Stimulated activated CD8-positive, alpha-beta memory T cell treated with anti-CD3 and anti-CD28 coated beads, Interleukin-2, amount 100 ng/mL, for 1 hour (primary cell): Measurements from ENCODE around the gene CDRT4.
"Not testable (repeated sequence)": the region's sequence is repeated elsewhere in the genome, so short reads cannot be mapped to it uniquely, and the experiment has no call there.

Experiments
- DNase-seq, 2 donors: peaks; one replicate each; pipeline ENCODE4 v3.0.0-alpha.2; 2020; ENCODE audit warnings: low read depth in 2 of 2

The CDRT4 gene

DNA sequence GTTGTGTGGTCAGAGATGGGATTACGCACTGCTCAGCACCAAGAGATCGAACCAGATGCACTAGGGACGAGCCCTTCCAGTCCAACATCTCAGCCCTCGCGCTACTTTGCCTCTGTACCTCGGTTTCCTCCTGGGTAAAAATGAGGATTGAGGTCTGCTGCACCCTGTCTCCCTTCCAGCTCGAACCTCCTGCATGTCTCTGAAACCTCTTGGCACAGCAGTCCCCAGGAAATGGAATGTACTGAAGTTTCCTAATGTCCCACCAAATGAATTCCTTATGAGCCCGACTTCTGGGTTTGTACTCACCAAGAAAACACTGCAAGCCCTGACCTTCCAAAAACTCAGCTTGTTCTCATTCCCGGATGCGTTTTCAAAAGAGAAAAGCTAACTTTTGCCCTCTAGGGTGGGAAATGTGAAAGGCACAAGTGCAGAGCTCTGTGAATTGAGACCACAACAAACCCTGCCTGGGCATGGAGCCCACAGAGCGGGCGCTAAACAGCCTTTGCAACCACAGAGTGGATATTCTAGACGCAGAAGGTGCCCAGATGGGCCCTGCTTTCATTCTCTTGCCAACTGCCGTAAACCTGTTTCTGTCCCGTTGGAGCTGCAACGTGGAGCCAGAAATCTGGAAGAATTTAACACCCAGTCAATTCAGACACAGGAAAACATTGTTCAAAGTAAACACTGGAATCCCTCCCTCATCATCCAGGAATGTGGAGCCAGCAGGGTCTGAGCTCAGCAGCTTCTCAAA is 10.3 kb downstream of the CDRT4 start:
- DNase-seq: no peak

DNA sequence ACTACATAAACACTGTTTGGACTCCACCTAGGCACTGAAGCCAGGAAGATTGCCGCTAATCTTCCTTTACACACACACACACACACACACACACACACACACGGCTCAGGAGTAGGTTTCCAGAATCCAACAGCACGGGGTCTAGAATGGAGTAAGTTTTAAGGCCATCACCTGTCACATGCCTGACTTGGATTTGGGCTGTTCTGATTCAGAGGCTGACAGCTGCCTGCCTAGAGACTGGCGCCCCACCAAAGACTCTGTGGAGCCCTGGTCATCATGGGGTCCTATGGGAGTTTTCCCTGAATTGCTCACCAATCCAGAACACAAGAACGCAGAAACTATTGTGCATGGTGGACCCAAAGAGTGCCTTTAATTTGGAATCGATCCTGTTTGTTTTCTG is 10.9 kb downstream of the CDRT4 start:
- no peak for DNase-seq

DNA sequence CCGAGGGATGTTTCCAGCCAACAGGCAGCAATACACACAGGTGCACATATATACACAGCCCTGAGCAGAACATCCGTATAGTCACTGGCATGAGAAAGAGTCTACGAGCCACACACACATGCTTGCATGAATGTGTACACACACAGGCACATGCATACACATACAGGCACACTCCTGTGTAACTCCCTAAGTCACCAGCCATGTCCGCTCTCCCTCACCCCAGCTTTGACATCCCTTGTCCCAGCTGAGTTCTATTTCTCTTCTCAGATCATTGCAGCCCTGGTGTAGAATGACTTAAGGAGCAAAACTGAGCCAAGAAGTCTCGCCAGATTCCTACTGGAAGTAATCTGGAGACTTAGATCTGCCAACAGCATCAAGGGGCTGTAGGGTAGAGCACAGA is 13.1 kb downstream of the CDRT4 start:
- no peak for DNase-seq

DNA sequence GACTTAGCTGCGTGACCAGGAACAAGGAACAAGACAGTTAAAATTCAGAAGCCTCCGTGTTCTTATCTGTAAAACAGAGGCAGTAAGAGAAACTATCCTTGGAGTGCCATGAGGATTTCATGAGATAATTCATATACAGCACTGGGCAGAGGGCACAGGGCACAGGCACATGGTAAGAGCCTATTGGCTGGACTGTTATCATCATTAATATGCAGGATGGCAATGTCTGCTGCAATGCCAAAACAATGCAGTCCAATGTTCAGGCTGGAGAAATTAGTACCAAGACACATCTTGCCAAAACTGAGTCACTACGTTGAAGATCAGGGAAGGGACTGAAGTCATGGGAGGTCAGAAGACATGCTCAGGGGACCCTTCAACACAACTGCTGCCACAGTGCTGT is 13.6 kb downstream of the CDRT4 start:
- DNase-seq: no peak

DNA sequence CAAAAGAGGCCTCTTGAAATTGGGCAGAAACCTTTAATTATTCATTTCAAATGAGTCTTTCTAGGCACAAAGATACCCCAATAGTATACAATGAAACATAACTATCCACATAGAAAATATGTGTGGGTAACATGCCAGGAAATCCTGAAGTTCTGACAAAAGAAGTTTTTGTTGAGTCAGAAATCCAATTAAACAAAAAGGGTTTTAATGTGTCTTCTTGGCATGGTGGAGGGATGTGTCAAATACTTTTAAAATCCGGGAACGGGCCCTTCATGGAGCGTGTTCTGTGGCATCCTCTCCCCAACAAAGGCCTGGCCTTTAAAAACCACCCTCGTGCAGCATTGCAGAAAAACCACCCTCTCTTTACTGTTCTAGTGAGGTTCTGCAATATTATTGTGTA is 14.2 kb downstream of the CDRT4 start:
- DNase-seq: no peak

DNA sequence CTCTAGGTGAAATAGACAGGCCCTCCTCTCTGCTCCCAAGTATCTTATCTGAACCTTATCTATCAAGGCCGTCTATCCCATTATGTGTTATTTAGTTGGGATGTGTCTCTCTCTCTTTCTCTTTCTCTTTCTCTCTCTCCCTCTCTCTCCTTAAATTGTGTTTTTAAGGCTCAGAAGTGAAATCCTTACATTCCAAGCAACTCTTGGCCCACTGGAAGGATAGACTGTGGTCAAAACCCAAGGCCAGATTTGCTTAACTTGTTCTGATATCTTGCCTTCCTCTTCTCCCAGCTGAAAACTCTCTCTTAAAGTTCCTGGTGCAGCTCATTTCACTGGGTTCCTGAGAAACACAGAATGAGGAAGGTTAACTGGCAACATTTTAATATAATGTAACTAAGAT is 14.7 kb downstream of the CDRT4 start:
- no peak for DNase-seq

DNA sequence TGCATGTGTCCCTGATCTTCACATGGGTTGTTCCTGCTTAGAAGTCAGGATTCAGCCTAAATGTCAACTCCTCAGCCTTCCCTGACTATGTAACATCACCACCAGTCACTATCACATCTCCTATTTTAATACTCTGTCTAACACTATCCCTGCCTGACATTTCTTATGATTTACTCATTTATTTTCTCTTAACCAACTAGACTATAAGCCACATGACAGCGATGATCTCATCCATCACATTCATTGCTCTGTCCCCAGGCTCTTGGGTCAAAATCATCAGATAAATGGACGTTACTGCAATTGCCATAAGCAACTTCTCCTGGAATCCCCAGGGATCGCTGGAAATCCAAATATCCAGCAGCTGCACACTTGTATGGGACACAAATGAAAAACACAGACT is 15.7 kb downstream of the CDRT4 start:
- DNase-seq: no peak

DNA sequence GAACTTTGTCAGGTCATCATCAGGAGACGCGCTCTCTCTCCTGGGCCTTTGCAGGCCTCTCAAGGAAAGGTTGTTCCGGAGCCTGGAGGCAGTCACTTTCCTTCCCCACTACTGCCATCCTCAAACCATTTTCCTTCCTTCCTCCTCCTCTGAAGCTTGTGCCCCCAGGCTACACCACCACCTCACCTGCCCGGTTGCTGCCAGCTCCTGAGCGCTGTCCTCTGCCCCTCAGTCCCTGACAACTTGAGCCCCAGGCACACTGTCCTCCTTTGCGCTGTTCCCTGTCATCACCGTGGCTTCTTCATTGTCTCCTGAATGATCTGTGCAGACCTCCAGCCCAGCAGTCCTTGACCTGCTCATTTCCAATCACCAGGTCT is 18.9 kb downstream of the CDRT4 start:
- DNase-seq: no peak

DNA sequence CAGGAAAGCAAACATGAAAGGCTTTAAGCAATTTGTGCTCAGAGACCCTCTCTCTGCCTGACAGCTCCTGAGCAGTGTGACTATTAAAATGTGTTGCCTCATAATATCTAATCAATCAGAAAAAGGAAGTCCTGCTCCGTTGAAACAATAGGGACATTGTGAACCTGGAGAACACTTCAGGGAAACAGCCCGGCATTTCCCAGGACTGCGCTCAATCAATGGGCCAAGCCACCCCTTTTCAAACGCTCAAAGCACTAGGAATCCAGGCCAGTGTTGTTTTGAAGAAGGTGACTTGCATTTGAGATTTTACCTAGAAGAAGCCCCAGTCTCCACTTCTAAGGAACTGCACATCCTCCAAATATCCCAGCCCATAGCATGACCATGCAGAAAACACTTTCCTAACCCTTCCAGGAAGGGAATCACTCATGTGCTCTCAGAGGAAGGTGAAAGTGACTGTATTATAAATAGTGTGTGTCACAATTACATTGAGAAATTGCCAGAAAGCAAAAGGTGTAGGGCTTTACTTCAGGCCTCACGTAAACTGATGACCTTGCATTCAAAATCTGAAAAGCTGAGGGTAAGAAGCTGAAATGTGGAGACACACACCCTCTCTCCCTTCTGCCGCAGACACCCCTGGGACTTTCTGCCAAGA is 19.4 kb downstream of the CDRT4 start:
- no peak for DNase-seq

DNA sequence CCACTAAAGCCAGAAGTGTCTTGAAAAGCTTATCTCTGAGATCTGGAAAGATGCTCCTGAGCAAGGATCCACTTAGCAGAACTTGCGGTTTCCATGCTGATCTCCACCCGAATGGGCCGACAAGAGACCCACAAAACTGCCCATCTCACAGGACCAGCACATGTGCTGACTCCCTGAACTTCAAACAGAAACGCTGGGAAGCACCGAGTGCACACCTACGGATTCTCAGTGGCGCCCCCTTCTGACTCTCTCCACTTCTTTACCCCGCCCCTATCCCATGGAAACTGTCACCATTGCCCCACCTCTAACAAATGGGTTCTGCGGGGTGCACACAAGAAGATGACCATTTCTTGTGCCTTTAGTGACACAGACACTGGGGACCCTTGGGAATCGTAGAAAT is 21.4 kb downstream of the CDRT4 start:
- DNase-seq: no peak

DNA sequence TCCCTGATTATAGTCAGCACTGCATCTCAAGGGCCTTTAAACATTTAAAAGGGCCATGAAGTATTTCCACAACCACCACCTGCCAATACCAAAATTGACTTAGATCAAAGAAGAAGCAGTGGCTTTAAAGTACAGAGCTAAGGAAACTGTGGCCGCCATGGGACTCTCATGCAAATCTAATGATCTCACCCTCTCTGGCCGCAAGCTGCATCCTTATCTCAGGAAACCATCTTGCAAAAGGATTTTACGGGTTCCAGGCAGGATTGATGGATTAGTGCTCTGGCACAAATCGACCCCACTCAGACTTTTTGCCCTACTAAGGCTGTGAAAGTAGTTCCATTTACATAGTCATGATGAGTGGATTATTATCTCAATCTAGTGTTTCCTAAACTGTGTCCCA is 22.6 kb downstream of the CDRT4 start:
- DNase-seq: no peak

DNA sequence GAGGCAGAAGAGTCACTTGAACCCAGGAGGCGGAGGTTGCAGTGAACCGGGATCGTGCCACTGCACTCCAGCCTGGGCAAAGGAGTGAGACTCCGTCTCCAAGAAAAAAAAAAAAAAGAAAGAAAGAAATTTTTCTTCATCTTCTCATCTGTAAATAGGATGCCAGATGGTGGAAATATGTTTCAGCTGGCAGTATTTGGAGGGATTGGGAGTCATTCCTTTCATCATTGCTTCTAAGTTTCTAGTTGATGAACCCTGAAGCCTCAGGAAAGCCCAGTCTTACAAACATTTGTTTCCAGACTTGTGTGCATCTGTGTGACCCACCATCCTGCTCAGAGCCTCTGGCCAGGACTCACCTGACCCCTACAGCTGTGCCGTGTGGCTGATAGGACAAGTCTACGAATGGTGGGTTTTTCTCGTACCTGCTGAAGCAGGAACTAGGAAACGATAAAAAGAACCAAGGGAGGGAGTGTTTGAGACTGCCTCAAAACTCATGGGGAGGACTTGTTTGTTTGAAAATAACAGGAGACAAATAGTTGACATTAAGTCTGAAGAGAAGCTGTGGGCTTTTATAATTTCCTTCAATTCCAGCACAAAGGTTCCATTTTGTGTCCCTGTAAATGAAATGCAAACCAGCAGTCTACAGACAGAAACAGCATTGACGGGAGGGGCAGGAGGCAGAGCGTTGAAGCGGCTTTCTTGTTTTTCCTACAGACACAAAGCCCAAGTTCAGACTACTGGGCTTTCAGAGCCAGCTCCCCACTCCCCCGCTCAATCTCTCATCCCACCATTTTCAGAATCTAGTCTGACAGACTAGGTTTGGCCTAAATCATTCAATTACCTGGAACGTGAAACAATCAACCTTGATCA is 24.9 kb downstream of the CDRT4 start:
- DNase-seq: no peak

DNA sequence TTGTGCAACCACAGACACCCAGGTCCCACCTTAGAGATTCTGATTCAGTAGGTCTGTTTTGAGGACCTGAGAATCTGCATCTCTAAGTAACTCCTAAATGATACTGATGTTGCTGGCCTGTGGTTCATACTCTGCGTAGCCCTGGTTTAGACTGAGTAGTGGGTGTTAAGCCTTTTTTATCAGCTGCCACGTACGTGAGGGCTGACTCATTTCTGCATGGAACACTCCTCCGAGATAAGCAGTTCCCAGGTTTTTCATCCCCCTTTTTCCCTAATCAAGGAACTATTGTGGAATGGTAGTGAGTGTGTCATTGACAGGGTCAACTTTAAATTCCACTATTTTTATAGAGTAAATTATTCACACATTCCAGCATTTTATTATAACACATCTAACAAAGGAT is 26.1 kb downstream of the CDRT4 start:
- DNase-seq: no peak

DNA sequence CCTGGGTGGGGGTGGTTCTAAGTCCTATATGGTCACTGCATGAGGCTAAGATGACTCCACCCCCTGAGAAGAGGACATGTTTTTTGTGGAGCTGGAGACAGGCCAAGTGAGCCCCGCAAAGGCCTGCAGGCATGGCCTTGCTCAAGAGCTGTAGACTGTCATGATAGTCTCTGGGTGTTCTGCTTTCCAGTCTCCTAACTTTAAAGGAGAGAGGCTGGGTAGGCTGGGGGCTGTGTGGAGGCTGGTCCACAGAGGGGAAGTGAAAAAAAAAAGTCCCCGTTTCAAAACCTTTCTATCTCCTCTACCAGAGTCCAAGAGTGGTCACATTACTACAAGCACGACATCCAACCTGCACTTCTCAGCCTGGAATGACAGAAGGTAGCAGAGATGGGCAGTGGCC is 27.1 kb downstream of the CDRT4 start:
- DNase-seq: no peak

DNA sequence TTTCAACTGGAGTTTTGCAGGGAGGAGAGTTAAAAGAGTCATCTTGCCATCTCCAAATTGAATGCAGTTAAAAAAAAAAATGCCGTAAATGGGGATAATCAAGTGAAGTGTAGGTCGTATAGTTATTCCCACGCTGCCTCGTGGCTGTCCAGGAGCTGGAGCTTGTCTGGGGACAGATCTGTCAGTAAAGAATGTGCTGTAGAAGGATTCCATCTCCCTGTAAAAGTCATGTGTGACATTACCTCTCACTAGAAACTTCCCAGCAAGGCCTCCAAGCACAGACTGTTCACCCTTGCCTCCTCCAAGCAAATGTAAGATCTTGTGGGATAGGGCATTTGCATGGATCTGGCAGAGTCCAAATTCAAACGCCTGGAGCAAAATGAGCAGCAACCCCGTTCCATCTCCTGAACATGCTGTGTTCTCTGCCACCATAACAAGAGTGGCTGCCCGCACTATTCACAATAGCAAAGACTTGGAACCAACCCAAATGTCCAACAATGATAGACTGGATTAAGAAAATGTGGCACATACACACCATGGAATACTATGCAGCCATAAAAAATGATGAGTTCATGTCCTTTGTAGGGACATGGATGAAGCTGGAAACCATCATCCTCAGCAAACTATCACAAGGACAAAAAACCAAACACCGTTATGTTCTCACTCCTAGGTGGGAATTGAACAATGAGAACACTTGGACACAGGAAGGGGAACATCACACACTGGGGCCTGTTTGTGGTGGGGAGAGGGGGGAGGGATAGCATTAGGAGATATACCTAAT is 28.0 kb downstream of the CDRT4 start:
- not testable (repeated sequence) for DNase-seq

DNA sequence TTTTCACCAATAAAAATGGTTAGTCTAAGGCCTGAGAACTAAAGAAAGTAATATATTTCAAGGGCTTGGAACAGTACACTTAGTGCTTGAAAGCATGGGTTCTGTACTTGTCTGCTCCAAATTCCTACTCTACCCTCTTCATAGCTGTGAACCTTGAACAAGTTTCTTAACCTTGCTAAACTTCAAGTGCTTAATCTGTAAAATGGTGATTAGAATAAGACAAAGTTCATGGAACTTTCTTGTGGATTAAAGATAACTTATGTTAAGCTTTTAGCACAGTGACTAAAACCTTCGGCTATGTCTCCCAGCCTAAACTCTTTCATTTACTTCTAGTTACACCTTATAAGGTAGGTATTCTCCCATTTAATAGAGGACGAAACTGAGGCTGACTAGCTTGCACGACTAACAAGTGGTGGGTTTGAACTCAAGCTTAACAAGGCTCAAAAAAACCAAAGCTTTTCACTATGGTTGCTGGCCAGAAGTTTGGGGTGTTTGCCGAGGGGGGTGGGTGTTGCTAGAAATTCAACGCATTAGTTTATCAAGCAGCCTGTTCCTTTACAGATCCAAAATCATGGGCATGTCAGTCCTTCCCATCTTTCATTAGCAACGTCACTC is 28.8 kb downstream of the CDRT4 start:
- no peak for DNase-seq

DNA sequence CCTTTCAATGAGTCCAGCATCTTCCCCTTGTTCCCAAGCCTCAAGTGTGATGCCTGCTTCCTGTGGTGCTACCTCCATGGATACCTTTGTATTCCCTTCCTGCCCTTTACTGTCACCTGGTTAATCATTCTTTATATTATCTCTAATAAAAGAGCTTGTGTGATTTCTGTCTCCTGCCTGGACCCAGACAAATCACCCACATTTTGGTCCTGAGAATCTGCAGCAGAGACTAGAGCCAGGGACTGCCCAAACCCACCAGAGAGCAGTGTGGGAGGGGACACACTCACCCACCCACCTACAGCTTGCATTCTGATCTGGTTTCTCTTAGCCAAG is 30.2 kb downstream of the CDRT4 start:
- DNase-seq: no peak

DNA sequence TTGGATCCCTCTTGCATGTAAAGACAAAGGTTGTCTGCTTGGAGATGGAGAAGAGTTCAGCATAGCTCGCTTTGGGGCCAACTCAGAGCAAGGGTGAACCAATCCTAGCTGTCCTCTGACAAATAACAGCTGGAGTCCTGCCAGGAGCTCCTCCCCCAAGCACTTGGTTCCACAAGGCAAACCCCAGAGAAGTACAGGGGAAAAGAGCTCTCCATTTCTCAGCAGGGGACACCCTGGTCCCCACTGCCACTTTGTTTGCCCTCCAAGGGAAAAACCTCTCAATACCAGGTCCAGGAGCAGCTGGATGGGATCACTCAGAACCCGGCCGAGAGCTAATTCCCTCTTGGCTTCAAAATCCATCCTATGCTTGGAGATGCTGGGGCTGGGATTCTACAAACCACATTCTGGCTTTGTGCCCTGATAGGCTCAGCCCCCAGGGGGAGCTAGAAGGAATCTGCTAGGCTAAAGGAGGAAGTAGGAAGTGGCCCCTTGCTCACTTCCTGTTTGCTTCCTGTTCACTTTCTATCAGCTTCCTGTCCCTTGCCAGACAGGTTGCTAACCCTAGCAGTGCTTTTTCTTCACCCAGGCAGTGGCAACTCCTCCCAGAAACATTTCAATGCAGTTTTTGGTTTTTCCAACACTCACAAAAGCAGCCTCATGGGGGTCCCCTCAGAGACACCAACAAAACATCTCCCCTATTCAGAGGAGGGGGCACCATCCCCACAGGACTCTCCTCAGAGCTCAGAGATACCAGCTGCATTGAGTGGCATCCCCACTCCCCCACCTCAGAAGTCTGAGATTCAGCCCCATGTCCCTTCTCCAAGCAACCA is 30.7 kb downstream of the CDRT4 start:
- no peak for DNase-seq

DNA sequence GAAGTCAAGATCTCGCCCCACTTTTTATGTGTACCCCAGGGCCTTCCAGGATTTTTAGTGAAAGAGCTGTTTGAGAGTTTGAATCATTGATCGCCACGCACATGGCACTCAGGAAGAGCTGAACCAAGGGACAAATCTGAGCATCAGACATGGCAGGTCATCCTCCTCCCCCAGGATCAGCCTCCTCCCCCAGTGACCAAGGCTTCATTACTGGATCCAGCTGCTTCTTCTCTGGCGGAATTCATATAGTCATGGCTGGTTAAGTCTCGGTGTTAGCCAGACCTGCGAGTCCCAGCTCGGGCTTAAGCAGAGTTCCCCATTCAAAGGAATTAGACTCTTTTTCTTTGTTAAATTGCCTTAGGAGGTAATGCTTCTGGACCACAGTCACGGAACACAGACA is 32.5 kb downstream of the CDRT4 start:
- DNase-seq: no peak

DNA sequence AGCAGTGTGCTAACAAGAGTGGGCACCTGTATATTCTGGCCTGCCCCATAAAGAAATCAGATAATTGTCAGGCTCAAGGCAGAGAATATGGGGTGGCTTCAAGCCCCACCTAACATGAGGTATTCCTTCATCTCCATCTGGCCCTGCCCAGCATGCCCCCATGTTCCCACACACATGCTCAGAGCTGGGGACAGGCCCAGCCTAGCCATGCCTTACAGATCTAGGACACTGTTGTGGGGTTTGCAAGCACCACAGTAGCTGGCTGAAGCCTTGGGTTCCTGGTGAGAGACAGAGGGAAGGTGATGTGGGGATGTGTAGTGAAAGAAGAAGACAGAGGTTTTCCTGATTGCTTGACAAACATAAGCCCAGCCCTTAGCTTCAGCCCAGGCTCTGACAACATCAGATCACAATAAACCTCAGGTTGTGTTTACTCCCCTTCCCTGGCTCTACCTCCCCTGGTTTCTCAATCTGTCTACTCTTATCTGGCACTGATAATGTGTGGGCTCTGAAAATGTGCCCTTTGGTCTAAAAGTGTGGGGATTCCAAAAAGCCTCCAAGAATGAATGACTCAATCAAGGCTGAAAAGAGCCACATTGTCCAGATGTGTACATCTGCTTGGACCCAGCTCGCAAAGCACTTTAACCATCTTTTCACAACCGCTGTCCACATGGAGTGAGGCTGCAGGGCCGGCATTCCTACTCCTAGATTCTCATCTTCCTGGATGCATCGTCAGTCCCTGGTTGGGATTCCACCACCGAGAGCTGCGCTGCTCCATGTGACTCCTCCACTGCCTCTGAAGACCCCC is 34.4 kb downstream of the CDRT4 start:
- DNase-seq: no peak
